ENCODE data around the gene RNASE12. TPM values are rescaled to one million over a fixed set of nuclear protein-coding genes. Genes with fewer than 3 reads are reported as not detected.
A peak's percentile ranks its signal among the peaks of the same experiment; 100 is the strongest.

The RNASE12 gene
- total and polyA plus RNA-seq, 9 of the 15 experiments (the other 6 are each of a cell fraction or from before 2014, with no cell fraction given): 0.24 TPM; not detected in 8

DNA sequence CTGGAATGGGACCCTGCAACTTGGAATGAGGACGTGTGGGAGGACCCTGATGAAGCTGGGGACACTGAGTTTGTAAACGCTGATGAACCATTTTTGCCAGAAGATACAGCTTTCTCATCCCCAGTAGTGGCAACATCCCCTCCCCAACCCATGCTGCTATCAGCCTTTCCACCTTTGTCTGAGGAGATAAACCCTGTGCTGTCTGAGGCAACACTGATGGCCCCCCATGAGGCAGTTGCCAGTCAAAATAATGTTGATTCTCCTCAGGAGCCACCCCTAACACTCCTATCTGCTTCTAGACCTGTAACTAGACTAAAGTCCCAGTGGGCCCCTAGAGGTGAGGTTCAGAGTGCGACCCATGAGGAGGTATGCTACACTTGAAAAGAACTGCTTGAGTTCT, 22.8 kb downstream of the RNASE12 start (continued):
- TF ChIP-seq MGA (IDR thresholded peaks at IDR 0.05) (no peak), FOXK1 (CRISPR knock-in tag; IDR thresholded peaks at IDR 0.05; ENCODE audit: borderline replicate concordance) (no peak), MEIS2 (IDR thresholded peaks at IDR 0.05; ENCODE audit: partially characterized antibody) (peak; percentile 63), ZBTB8A (IDR thresholded peaks at IDR 0.05; ENCODE audit: partially characterized antibody) (no peak), CTCF (IDR thresholded peaks at IDR 0.05 in 2 of 3, conservative IDR thresholded peaks at IDR 0.05 in 1 of 3; ENCODE audit: insufficient read depth in 2 of 3, low read depth in 1 of 3, low read length in 3 of 3) (0 out of 6 replicates have a peak, but pooled peaks of 1 of the 3 experiments have one; percentile 14), HMGXB4 (CRISPR knock-in tag; IDR thresholded peaks at IDR 0.05) (no peak), ZBTB1 (CRISPR knock-in tag; IDR thresholded peaks at IDR 0.05; ENCODE audit: borderline replicate concordance, low read depth) (no peak)
- TF ChIP-seq, protein P1, sequence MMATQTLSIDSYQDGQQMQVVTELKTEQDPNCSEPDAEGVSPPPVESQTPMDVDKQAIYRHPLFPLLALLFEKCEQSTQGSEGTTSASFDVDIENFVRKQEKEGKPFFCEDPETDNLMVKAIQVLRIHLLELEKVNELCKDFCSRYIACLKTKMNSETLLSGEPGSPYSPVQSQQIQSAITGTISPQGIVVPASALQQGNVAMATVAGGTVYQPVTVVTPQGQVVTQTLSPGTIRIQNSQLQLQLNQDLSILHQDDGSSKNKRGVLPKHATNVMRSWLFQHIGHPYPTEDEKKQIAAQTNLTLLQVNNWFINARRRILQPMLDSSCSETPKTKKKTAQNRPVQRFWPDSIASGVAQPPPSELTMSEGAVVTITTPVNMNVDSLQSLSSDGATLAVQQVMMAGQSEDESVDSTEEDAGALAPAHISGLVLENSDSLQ (IDR thresholded peaks at IDR 0.05): peak; percentile 84

Data from K562 (cell line).